ENCODE results near the gene PRKN. TPM values are rescaled to one million over a fixed set of nuclear protein-coding genes. Genes with fewer than 3 reads are reported as not detected.

Gene PRKN
- total and polyA plus RNA-seq, 10 donors: 0.23 to 14.1 (median 7.0) TPM

- no peak overlapping the region for H3K27ac ChIP-seq
- H3K36me3 ChIP-seq: no peaks in the 10 kb centered on the region
- intact Hi-C loops (cut with DNase I; ENCODE audit: low total_unique reads): no loop called here
- H3K27me3 ChIP-seq (replicated peaks in 1 of 7): no peaks in the 10 kb centered on the region
- H3K4me1 ChIP-seq: no peaks in the 10 kb centered on the region
- WGBS, 5 donors: 80 to 87% (median 82%) methylated on average over 3 of the region's 3 CpGs
- TF ChIP-seq POLR2A (IDR thresholded peaks at IDR 0.05): no peak
- TF ChIP-seq POLR2AphosphoS5 (IDR thresholded peaks at IDR 0.05): no peak
- TF ChIP-seq CTCF (IDR thresholded peaks at IDR 0.05 in 8 of 11, conservative IDR thresholded peaks at IDR 0.05 in 3 of 11): no peak
- no peak for DNase-seq
- no peak overlapping the region for H3K4me3 ChIP-seq
- peaks cover 0 to 38% (median 18%) of the 10 kb centered on the region in 8 donors for H3K9me3 ChIP-seq
Measured at GRCh38 chr6:161985876-161986423, 741.6 kb downstream of the PRKN start.

GRCh38 chr6:161984713-161985112, 742.9 kb downstream of the PRKN start:
- Histone ChIP-seq H3K9me3 (peaks cover 0 to 31% (median 6%) of the 10 kb centered on the region in 8 donors), H3K27me3 (replicated peaks in 1 of 7) (no peaks in the 10 kb centered on the region), H3K4me1 (no peaks in the 10 kb centered on the region), H3K36me3 (no peaks in the 10 kb centered on the region), H3K4me3 (no peak overlapping the region), H3K27ac (no peak overlapping the region)
- intact Hi-C loops (cut with DNase I; ENCODE audit: low total_unique reads): no loop called here
- WGBS, 5 donors: 67 to 81% (median 73%) methylated on average over 4 of the region's 4 CpGs
- no peak for DNase-seq
- TF ChIP-seq CTCF (IDR thresholded peaks at IDR 0.05 in 8 of 11, conservative IDR thresholded peaks at IDR 0.05 in 3 of 11): no peak
- TF ChIP-seq POLR2A (IDR thresholded peaks at IDR 0.05): no peak
- TF ChIP-seq POLR2AphosphoS5 (IDR thresholded peaks at IDR 0.05): no peak

- intact Hi-C loops (cut with DNase I; ENCODE audit: low total_unique reads): no loop called here
- H3K27ac ChIP-seq: no peak overlapping the region
- H3K36me3 ChIP-seq: peaks cover 0 to 3% (median 0%) of the 10 kb centered on the region in 6 donors
- H3K4me1 ChIP-seq: no peaks in the 10 kb centered on the region
- DNase-seq: no peak
- 78 to 92% (median 82%) methylated on average over 4 of the region's 4 CpGs for WGBS, 5 donors
- H3K4me3 ChIP-seq: no peak overlapping the region
- peaks cover 0 to 21% (median 3%) of the 10 kb centered on the region in 8 donors for H3K9me3 ChIP-seq
- TF ChIP-seq POLR2A (IDR thresholded peaks at IDR 0.05) (no peak), CTCF (IDR thresholded peaks at IDR 0.05 in 8 of 11, conservative IDR thresholded peaks at IDR 0.05 in 3 of 11) (no peak), POLR2AphosphoS5 (IDR thresholded peaks at IDR 0.05) (no peak)
- no peaks in the 10 kb centered on the region for H3K27me3 ChIP-seq (replicated peaks in 1 of 7)
Measured at GRCh38 chr6:161976553-161976952, 751.0 kb downstream of the PRKN start.

- intact Hi-C loops (cut with DNase I; ENCODE audit: low total_unique reads): no loop called here
- Histone ChIP-seq H3K4me1 (no peaks in the 10 kb centered on the region), H3K27me3 (replicated peaks in 1 of 7) (no peaks in the 10 kb centered on the region), H3K4me3 (no peak overlapping the region), H3K27ac (no peak overlapping the region), H3K9me3 (peaks cover 0 to 10% (median 3%) of the 10 kb centered on the region in 8 donors), H3K36me3 (peaks cover 0 to 3% (median 0%) of the 10 kb centered on the region in 6 donors)
- no peak for DNase-seq
- 66 to 72% (median 71%) methylated on average over 9 of the region's 9 CpGs for WGBS, 5 donors
- TF ChIP-seq POLR2A (IDR thresholded peaks at IDR 0.05) (no peak), POLR2AphosphoS5 (IDR thresholded peaks at IDR 0.05) (no peak), CTCF (IDR thresholded peaks at IDR 0.05 in 8 of 11, conservative IDR thresholded peaks at IDR 0.05 in 3 of 11) (no peak)
Measured at GRCh38 chr6:161973064-161973463, 754.5 kb downstream of the PRKN start.
